HEK293T (cell line): Measurements from ENCODE around the gene ST8SIA6.

Experiments used
- CTCF ChIA-PET: fragments of 350-600 bp; formaldehyde crosslinking; extraction: SDS; loops from one replicate; lab custom pipeline; 2021; ENCODE audit warnings: antibody characterized with exemption, inconsistent platforms; lab: Yijun Ruan, JAX
- POLR2A ChIA-PET: fragments of 350-600 bp; formaldehyde crosslinking; extraction: SDS; loops from one replicate; lab custom pipeline; 2020; ENCODE audit warnings: antibody characterized with exemption, inconsistent platforms; lab: Yijun Ruan, JAX
- DNase-seq: peaks from one replicate; pipeline ENCODE4 v3.0.0; 2012; ENCODE audit warnings: mixed read lengths; ENCODE audit errors: extremely low spot score
- ARNT ChIP-seq: fragments of 450-650 bp; IDR thresholded peaks from 2 replicates; pipeline ENCODE4 v1.6.1; 2017; ENCODE audit warnings: mild to moderate bottlenecking
- BHLHE40 ChIP-seq: fragments of 450-650 bp; IDR thresholded peaks from 2 replicates; pipeline ENCODE4 v1.6.1; 2016; ENCODE audit warnings: mild to moderate bottlenecking, moderate library complexity, borderline replicate concordance
- CTBP1 ChIP-seq: fragments of 450-650 bp; IDR thresholded peaks from 2 replicates; pipeline ENCODE4 v1.6.1; 2016; ENCODE audit warnings: borderline replicate concordance
- ELF4 ChIP-seq: fragments of 450-650 bp; IDR thresholded peaks from 2 replicates; pipeline ENCODE4 v1.6.1; 2017; ENCODE audit warnings: antibody characterized with exemption
- FOXA1 ChIP-seq: fragments of 450-650 bp; IDR thresholded peaks from 2 replicates; pipeline ENCODE4 v1.6.1; 2016; ENCODE audit warnings: mild to moderate bottlenecking
- FOXK2 ChIP-seq: fragments of 450-650 bp; IDR thresholded peaks from 2 replicates; pipeline ENCODE4 v1.6.1; 2016; ENCODE audit warnings: mild to moderate bottlenecking
- FOXM1 ChIP-seq: fragments of 450-650 bp; IDR thresholded peaks from 2 replicates; pipeline ENCODE4 v1.6.1; 2017; ENCODE audit warnings: mild to moderate bottlenecking, borderline replicate concordance
- HDGF ChIP-seq: fragments of 450-650 bp; IDR thresholded peaks from 2 replicates; pipeline ENCODE4 v1.6.1; 2017; ENCODE audit warnings: antibody characterized with exemption, borderline replicate concordance
- L3MBTL2 ChIP-seq: fragments of 450-650 bp; conservative IDR thresholded peaks from 2 replicates; pipeline ENCODE4 v1.6.1; 2016; ENCODE audit warnings: mild to moderate bottlenecking
- LEF1 ChIP-seq: fragments of 450-650 bp; IDR thresholded peaks from 2 replicates; pipeline ENCODE4 v1.6.1; 2017; ENCODE audit warnings: mild to moderate bottlenecking, borderline replicate concordance
- NFRKB ChIP-seq: fragments of 450-650 bp; IDR thresholded peaks from 2 replicates; pipeline ENCODE4 v1.6.1; 2016; ENCODE audit warnings: mild to moderate bottlenecking, moderate library complexity
- SP1 ChIP-seq: fragments of 450-650 bp; IDR thresholded peaks from 2 replicates; pipeline ENCODE4 v1.6.1; 2017
- SUZ12 ChIP-seq: fragments of 450-650 bp; IDR thresholded peaks from 2 replicates; pipeline ENCODE4 v1.6.1; 2016; ENCODE audit warnings: mild to moderate bottlenecking
- TARDBP ChIP-seq: fragments of 450-650 bp; IDR thresholded peaks from 2 replicates; pipeline ENCODE4 v1.6.1; 2016
- ZNF384 ChIP-seq: fragments of 450-650 bp; IDR thresholded peaks from 2 replicates; pipeline ENCODE4 v1.6.1; 2016
- TF ChIP-seq, protein P1 (sequence below): fragments of 450-650 bp; IDR thresholded peaks from 2 replicates; pipeline ENCODE4 v1.6.1; 2016

The ST8SIA6 gene

DNA sequence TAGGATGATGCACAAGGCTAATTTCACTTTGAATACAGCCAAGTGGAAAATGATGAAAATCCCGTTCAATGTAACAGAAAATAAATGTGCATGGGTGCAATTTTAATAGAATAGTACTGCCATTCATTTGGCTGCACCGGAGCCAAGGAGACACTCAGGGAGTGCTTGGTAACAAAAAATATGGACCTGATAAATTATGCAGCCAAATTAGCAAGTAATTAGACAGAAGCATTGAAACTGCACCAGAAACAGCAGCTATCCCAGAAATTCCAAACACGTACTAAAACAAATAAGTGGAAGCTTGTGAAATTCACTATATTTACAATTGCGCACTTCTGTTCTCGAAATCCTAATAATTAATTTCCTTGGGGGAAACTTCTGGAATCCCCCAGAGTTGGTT lies 31.5 kb downstream of the ST8SIA6 start:
- TF ChIP-seq LEF1 (no peak), FOXA1 (no peak), CTBP1 (no peak), L3MBTL2 (no peak), HDGF (no peak), SUZ12 (no peak), TARDBP (no peak), BHLHE40 (no peak), FOXM1 (no peak)
- TF ChIP-seq, protein P1, sequence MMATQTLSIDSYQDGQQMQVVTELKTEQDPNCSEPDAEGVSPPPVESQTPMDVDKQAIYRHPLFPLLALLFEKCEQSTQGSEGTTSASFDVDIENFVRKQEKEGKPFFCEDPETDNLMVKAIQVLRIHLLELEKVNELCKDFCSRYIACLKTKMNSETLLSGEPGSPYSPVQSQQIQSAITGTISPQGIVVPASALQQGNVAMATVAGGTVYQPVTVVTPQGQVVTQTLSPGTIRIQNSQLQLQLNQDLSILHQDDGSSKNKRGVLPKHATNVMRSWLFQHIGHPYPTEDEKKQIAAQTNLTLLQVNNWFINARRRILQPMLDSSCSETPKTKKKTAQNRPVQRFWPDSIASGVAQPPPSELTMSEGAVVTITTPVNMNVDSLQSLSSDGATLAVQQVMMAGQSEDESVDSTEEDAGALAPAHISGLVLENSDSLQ: no peak
- no peak for DNase-seq
- ChIA-PET CTCF (no interaction called here), POLR2A (no interaction called here)

DNA sequence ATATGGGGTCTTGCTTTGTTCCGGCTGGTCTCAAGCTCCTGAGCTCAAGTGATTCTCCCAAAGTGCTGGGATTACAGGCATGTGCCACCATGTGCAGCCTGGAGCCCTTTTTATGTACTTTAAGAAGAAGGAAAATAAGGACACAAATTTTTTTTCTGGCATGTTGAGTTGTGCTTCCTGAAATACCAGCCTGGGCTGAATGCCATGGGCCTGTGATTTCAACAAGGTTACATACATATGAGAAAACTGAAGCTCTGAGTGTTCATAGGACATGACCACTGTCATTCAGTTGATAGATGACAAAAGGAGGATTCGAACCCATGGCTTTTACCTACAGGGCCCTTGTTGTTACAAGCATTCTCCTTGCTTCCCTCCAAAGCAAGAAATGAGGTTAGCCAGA lies 36.1 kb downstream of the ST8SIA6 start:
- DNase-seq: no peak
- TF ChIP-seq BHLHE40: no peak
- no peak for TF ChIP-seq LEF1
- TF ChIP-seq FOXA1: no peak
- no peak for TF ChIP-seq ELF4
- TF ChIP-seq, protein P1: no peak
- TF ChIP-seq NFRKB: no peak
- TF ChIP-seq HDGF: no peak
- no peak for TF ChIP-seq CTBP1
- TF ChIP-seq TARDBP: no peak
- TF ChIP-seq ZNF384: no peak
- no peak for TF ChIP-seq L3MBTL2
- TF ChIP-seq FOXM1: no peak
- TF ChIP-seq FOXK2: no peak
- TF ChIP-seq ARNT: no peak
- TF ChIP-seq SUZ12: no peak
- POLR2A ChIA-PET: no interaction called here
- CTCF ChIA-PET: interaction anchor here (0.5 kb wide), 1 partner anchor 793 kb away, joined by 4 read pairs; no protein-coding TSS in a partner anchor

DNA sequence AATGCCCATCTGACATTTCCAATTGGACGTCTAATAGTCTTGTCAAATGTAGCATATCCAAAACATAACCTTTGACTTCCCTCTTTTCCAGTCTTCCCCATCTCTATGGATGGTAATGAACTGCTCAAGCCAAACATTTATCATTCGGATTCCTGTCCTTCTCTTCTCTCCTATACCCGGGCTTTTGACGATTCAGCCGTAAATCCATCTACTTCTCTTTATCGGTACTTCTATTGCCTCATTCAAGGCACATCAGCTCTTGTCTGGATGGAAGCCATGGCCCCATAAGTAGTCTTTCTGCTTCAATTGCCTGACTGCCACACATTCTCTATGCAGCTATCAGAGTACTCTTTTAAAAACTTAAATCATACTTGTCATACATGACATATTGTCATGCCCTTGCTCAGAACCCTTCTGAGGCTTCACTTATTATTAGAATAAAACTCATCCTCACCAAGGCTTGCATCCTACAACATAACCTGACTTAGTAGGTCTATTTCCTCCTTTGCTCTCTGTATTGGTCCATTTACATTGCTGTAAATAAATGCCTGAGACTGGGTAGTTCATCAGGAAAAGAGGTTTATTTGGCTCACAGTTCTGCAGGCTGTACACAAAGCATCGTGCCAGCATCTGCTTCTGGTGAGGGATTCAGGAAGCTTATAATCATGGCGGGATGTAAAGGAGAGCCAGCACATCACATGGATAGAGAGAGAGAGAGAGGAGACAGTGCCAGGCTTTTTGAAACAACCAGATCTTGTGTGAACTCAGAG lies 37.8 kb downstream of the ST8SIA6 start:
- POLR2A ChIA-PET: no interaction called here
- DNase-seq: no peak
- no peak for TF ChIP-seq HDGF
- no peak for TF ChIP-seq LEF1
- CTCF ChIA-PET: no interaction called here

- CTCF ChIA-PET: no interaction called here
- POLR2A ChIA-PET: no interaction called here
- no peak for TF ChIP-seq HDGF
- TF ChIP-seq FOXA1: no peak
- TF ChIP-seq FOXK2: no peak
- TF ChIP-seq L3MBTL2: no peak
- no peak for TF ChIP-seq ARNT
- TF ChIP-seq SP1: no peak
- TF ChIP-seq, protein P1: no peak
- no peak for TF ChIP-seq ELF4
- TF ChIP-seq LEF1: no peak
- no peak for DNase-seq
These were observed 39.2 kb downstream of the ST8SIA6 start for GRCh38 chr10:17415046-17415658.

- CTCF ChIA-PET: no interaction called here
These were observed 39.9 kb downstream of the ST8SIA6 start for GRCh38 chr10:17414484-17414883.

More at GRCh38 chr10:17414484-17414883, 39.9 kb downstream of the ST8SIA6 start:
- POLR2A ChIA-PET: no interaction called here
- no peak for DNase-seq
- TF ChIP-seq L3MBTL2: no peak
- TF ChIP-seq, protein P1: no peak
- TF ChIP-seq ELF4: no peak
- TF ChIP-seq SUZ12: no peak
- no peak for TF ChIP-seq LEF1
- no peak for TF ChIP-seq FOXM1
- TF ChIP-seq FOXK2: no peak
- no peak for TF ChIP-seq TARDBP
- no peak for TF ChIP-seq HDGF
- no peak for TF ChIP-seq ZNF384
- no peak for TF ChIP-seq SP1
- no peak for TF ChIP-seq NFRKB
- TF ChIP-seq CTBP1: no peak
- TF ChIP-seq ARNT: no peak
- no peak for TF ChIP-seq FOXA1
- no peak for TF ChIP-seq BHLHE40
